A549 (cell line): ENCODE results near the gene PON2.

Experiments used
- CHD4 ChIP-seq: fragments of 200-600 bp; sonication (generic); IDR thresholded peaks from 2 replicates; pipeline ENCODE4 v1.6.1; 2016; ENCODE audit warnings: antibody characterized with exemption, mild to moderate bottlenecking, borderline replicate concordance
- CTCF ChIP-seq: fragments of >200 bp; sonication (Bioruptor Twin); formaldehyde crosslinking; IDR thresholded peaks from 3 replicates; pipeline ENCODE4 v1.5.1; 2016
- GATA3 ChIP-seq: IDR thresholded peaks from 2 replicates; pipeline ENCODE4 v1.6.1; 2012; ENCODE audit warnings: borderline replicate concordance
- HOXA7 ChIP-seq: fragments of 250-450 bp; sonication (Bioruptor Pico); IDR thresholded peaks from 2 replicates; pipeline ENCODE4 v1.5.0; 2020; ENCODE audit warnings: mild to moderate bottlenecking, moderate library complexity
- KDM5A ChIP-seq: fragments of 200-600 bp; sonication (generic); IDR thresholded peaks from 2 replicates; pipeline ENCODE4 v1.6.1; 2016; ENCODE audit warnings: antibody characterized with exemption, mild to moderate bottlenecking
- MYC ChIP-seq: IDR thresholded peaks from 2 replicates; pipeline ENCODE4 v1.6.1; 2012; ENCODE audit warnings: mild to moderate bottlenecking, inconsistent platforms, low read length, improper control_type of control experiment, borderline replicate concordance
- NFE2L2 ChIP-seq: fragments of 150-350 bp; conservative IDR thresholded peaks from 2 replicates; pipeline ENCODE4 v1.6.1; 2014; ENCODE audit warnings: low read length
- POLR2A ChIP-seq: IDR thresholded peaks from 2 replicates; pipeline ENCODE4 v1.6.1; 2012; ENCODE audit warnings: mild to moderate bottlenecking, low read length

- TF ChIP-seq NFE2L2 (no peak), POLR2A (no peak), GATA3 (no peak), KDM5A (no peak), MYC (no peak), HOXA7 (CRISPR knock-in tag) (no peak), CTCF (no peak), CHD4 (no peak)
Observed at GRCh38 chr7:95405800-95406199, 29.0 kb downstream of the PON2 start.
